Ishikawa (cell line): ENCODE measurements around the gene MFSD2A.
A peak's percentile ranks its signal among the peaks of the same experiment; 100 is the strongest.

Source experiments
- CEBPB ChIP-seq: IDR thresholded peaks from 2 replicates; pipeline ENCODE4 v1.6.1; 2012
- CREB1 ChIP-seq: IDR thresholded peaks from 2 replicates; pipeline ENCODE4 v1.6.1; 2012; ENCODE audit warnings: low read depth
- EGR1 ChIP-seq: IDR thresholded peaks from 2 replicates; pipeline ENCODE4 v1.6.1; 2012
- EP300 ChIP-seq: IDR thresholded peaks from 2 replicates; pipeline ENCODE4 v1.6.1; 2012; ENCODE audit warnings: borderline replicate concordance
- FOXM1 ChIP-seq: IDR thresholded peaks from 2 replicates; pipeline ENCODE4 v1.6.1; 2012; ENCODE audit warnings: low read depth, borderline replicate concordance
- NFIC ChIP-seq: IDR thresholded peaks from 2 replicates; pipeline ENCODE4 v1.6.1; 2012
- RAD21 ChIP-seq: IDR thresholded peaks from 2 replicates; pipeline ENCODE4 v1.6.1; 2012; ENCODE audit warnings: low read depth
- TAF1 ChIP-seq: IDR thresholded peaks from 2 replicates; pipeline ENCODE4 v1.6.1; 2012; ENCODE audit warnings: low read depth, mild to moderate bottlenecking
- TCF12 ChIP-seq: IDR thresholded peaks from 2 replicates; pipeline ENCODE4 v1.6.1; 2012; ENCODE audit warnings: low read depth
- TEAD4 ChIP-seq: IDR thresholded peaks from 2 replicates; pipeline ENCODE4 v1.6.1; 2012
- YY1 ChIP-seq: IDR thresholded peaks from 2 replicates; pipeline ENCODE4 v1.6.1; 2012; ENCODE audit warnings: low read depth
- ZBTB7A ChIP-seq: IDR thresholded peaks from 2 replicates; pipeline ENCODE4 v1.6.1; 2012; ENCODE audit warnings: low read depth
- TF ChIP-seq, protein P1 (sequence below): IDR thresholded peaks from 2 replicates; pipeline ENCODE4 v1.6.1; 2012; ENCODE audit warnings: low read depth, mild to moderate bottlenecking
- TF ChIP-seq, protein P2 (sequence below): IDR thresholded peaks from 2 replicates; pipeline ENCODE4 v1.6.1; 2012
- TF ChIP-seq, protein P3 (sequence below): IDR thresholded peaks from 2 replicates; pipeline ENCODE4 v1.6.1; 2012

The MFSD2A gene

DNA sequence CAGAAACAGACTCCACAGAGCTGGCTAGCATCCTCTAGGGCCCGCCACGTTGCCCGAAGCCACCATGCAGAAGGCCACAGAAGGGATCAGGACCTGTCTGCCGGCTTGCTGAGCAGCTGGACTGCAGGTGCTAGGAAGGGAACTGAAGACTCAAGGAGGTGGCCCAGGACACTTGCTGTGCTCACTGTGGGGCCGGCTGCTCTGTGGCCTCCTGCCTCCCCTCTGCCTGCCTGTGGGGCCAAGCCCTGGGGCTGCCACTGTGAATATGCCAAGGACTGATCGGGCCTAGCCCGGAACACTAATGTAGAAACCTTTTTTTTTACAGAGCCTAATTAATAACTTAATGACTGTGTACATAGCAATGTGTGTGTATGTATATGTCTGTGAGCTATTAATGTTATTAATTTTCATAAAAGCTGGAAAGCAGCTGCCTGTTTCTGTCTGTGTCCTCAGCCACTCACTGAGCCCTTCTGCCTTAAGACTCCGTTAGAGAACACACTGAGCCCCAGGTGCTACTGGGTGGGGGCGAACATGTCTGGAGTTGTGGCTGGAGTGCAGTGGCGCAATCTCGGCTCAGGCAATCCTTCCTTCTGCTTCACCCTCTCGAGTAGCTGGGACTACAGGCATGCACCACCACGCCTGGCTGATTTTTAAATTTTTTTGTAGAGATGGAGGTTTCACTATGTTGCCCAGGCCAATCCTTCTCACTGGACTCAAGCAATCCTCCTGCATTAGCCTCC, 14.8 kb downstream of the MFSD2A start:
- TF ChIP-seq CEBPB (peak; percentile 49; the same call in 1 of the 2 replicates), TCF12 (0 out of 2 replicates have a peak, but pooled peaks have one; percentile 24), CREB1 (no peak), EGR1 (no peak)

DNA sequence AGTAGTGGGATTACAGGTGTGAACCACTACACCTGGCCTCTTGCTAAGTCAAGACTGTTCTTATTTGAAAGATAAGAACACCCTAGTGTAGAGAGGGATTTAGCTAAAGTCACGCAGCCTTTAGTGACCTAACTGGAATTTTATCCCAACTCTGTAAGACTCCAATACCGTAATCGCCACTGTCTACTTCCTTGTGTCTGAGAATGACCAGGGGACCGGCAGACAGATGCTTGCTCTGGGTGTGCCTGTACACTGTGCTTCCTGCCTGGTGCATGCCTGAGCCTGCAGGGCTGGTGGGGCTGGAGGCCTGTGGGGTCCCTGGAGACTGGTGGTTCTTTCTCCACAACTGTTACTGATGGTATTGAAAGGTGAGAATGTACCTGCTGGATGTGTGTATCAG, 15.3 kb downstream of the MFSD2A start:
- TF ChIP-seq ZBTB7A = no peak
- TF ChIP-seq EP300 = no peak
- TF ChIP-seq TAF1 = no peak
- no peak for TF ChIP-seq TCF12
- TF ChIP-seq CREB1 = no peak
- TF ChIP-seq EGR1 = no peak
- TF ChIP-seq NFIC = no peak
- no peak for TF ChIP-seq TEAD4
- TF ChIP-seq YY1 = no peak
- no peak for TF ChIP-seq CEBPB

DNA sequence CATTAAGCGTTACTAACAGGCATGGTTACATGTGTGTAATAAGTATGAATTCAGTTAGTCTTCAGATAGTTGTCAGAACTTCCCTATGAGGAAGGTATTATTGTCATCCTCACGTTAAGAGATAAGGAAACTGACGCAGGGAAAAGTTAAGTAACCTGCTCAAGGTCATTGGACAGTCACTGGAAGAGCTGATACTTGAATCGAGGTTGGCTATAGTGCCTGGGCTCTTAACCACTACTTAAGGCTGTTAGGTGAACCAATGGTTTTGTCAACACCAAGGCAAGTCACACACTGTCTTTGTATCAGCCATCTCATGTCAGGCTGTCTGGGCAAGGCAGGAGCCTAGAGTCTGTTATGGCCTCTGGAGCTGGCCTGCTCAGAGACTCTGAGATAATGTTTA, 16.2 kb downstream of the MFSD2A start:
- TF ChIP-seq EGR1 = no peak
- no peak for TF ChIP-seq TAF1
- TF ChIP-seq, protein P1, sequence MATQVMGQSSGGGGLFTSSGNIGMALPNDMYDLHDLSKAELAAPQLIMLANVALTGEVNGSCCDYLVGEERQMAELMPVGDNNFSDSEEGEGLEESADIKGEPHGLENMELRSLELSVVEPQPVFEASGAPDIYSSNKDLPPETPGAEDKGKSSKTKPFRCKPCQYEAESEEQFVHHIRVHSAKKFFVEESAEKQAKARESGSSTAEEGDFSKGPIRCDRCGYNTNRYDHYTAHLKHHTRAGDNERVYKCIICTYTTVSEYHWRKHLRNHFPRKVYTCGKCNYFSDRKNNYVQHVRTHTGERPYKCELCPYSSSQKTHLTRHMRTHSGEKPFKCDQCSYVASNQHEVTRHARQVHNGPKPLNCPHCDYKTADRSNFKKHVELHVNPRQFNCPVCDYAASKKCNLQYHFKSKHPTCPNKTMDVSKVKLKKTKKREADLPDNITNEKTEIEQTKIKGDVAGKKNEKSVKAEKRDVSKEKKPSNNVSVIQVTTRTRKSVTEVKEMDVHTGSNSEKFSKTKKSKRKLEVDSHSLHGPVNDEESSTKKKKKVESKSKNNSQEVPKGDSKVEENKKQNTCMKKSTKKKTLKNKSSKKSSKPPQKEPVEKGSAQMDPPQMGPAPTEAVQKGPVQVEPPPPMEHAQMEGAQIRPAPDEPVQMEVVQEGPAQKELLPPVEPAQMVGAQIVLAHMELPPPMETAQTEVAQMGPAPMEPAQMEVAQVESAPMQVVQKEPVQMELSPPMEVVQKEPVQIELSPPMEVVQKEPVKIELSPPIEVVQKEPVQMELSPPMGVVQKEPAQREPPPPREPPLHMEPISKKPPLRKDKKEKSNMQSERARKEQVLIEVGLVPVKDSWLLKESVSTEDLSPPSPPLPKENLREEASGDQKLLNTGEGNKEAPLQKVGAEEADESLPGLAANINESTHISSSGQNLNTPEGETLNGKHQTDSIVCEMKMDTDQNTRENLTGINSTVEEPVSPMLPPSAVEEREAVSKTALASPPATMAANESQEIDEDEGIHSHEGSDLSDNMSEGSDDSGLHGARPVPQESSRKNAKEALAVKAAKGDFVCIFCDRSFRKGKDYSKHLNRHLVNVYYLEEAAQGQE = no peak
- TF ChIP-seq FOXM1 = no peak
- TF ChIP-seq EP300 = no peak
- no peak for TF ChIP-seq NFIC
- TF ChIP-seq ZBTB7A = no peak
- no peak for TF ChIP-seq CEBPB
- TF ChIP-seq CREB1 = no peak
- no peak for TF ChIP-seq TCF12
- TF ChIP-seq, protein P2, sequence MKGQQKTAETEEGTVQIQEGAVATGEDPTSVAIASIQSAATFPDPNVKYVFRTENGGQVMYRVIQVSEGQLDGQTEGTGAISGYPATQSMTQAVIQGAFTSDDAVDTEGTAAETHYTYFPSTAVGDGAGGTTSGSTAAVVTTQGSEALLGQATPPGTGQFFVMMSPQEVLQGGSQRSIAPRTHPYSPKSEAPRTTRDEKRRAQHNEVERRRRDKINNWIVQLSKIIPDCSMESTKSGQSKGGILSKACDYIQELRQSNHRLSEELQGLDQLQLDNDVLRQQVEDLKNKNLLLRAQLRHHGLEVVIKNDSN = no peak
- TF ChIP-seq, protein P3, sequence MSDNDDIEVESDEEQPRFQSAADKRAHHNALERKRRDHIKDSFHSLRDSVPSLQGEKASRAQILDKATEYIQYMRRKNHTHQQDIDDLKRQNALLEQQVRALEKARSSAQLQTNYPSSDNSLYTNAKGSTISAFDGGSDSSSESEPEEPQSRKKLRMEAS = no peak
- TF ChIP-seq YY1 = no peak
- no peak for TF ChIP-seq RAD21
- TF ChIP-seq TEAD4 = no peak

DNA sequence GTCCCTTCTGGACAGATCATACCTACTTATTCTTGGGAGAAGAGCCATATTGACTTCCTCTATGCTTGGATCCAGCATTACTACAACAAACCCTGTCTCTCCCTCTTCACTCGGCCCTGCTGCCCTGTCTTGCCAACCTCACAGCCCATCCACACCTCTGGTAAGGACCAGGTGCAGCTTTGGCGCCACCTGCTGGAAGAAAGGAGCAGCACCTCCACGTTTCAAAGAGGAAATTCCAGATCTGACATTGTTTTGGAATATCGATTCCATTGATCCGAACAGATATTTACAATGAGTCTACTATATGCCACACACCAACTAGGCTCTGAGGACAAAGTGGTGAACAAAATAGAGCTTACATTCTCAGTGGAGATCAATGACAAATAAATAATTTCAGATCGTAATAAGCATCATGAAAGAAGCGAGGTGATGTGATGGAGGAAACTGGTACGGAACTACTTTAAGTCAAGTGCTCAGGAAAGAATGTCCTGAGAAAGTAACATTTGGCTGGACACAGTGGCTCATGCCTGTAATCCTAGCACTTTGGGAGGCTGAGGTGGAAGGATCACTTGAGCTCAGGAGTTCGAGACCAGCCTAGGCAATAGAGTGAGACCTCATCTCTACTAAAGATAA, 18.7 kb downstream of the MFSD2A start:
- peak; percentile 100 for TF ChIP-seq RAD21
- TF ChIP-seq ZBTB7A = no peak
- no peak for TF ChIP-seq NFIC
- TF ChIP-seq EGR1 = no peak
- TF ChIP-seq, protein P1 = no peak
- TF ChIP-seq YY1 = no peak
- no peak for TF ChIP-seq EP300
- TF ChIP-seq TCF12 = no peak
- no peak for TF ChIP-seq CREB1

DNA sequence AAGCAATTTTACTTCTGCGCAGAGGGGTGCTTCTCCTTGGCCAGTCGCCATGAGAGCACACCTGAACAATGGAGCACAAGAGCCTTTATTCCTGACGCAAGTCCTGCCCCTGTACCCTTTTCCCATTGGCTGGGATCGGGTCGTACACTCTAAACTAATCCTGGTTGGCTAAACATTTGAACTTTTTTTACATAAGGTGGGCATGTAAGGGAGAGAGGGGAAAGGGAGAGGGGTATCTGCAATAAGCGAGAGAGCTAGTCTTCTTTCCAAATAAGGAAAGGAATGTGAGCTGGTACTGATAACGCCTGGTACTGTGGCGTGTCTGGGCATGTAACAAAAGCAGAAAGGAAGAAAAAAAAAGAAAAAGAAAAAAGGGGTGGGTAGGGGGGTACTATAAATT, 21.8 kb downstream of the MFSD2A start:
- peak; percentile 32; the same call in 1 of the 2 replicates for TF ChIP-seq NFIC
- TF ChIP-seq CREB1 = no peak
- TF ChIP-seq, protein P2 = no peak

DNA sequence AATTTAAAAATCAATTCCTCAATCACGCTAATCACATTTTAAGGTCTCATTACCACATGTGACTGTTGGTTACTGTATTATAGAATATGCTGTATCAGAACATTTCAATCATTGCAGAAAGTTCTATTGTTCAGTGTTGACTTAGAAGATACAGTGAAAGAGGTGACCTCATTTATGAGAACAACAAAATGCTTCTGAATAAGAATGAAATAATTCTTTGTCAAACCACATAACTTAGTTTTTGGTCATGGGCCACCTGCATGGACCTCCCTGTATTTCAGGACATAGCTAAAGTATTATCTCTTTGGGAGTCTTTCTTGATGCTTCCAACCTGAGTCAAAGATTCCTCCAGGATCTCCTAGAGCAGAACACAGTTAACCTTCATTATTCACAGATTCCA, 22.3 kb downstream of the MFSD2A start:
- TF ChIP-seq CREB1 (no peak), TCF12 (no peak), TAF1 (no peak), NFIC (no peak), EGR1 (no peak), TEAD4 (no peak), CEBPB (no peak), EP300 (no peak), ZBTB7A (no peak)
- TF ChIP-seq, protein P3 = no peak
- TF ChIP-seq, protein P1 = no peak
- TF ChIP-seq, protein P2 = no peak
